GM12878 (cell line): ENCODE measurements around the gene GALC. TPM values are rescaled to one million over a fixed set of nuclear protein-coding genes. Genes with fewer than 3 reads are reported as not detected.

Source experiments
- ATAC-seq: fragments of 200-7000 bp; cut with Tn5 transposase; 3 replicates; pipeline ENCODE4 v1.9.1; 2020; ENCODE audit warnings: mild to moderate bottlenecking, moderate library complexity
- BruUV-seq: library from RNA; stranded (reverse); fragments of 400-500 nt; replicated peaks from 2 replicates; lab custom pipeline; 2021; lab: Mats Ljungman, UMichigan
- CTCF ChIA-PET: fragments of 300-600 bp; sonication (Branson Sonifier 250); formaldehyde crosslinking; extraction: SDS; loops from one replicate; lab custom pipeline; 2021; ENCODE audit warnings: inconsistent platforms; lab: Yijun Ruan, JAX
- POLR2A ChIA-PET: fragments of 350-600 bp; formaldehyde crosslinking; extraction: SDS; loops from one replicate; lab custom pipeline; 2021; ENCODE audit warnings: inconsistent platforms; lab: Charles Lee
- RAD21 ChIA-PET: fragments of 300-600 bp; sonication (Branson Sonifier 250); formaldehyde crosslinking; loops from one replicate; lab custom pipeline; 2023; ENCODE audit warnings: antibody characterized with exemption; ENCODE audit not compliant: unreplicated experiment; lab: Charles Lee
- SMC1A ChIA-PET: fragments of 300-600 bp; sonication (Branson Sonifier 250); formaldehyde crosslinking; loops from one replicate; lab custom pipeline; 2023; ENCODE audit not compliant: unreplicated experiment, uncharacterized antibody; lab: Charles Lee
- DNase-seq: peaks from one replicate; pipeline ENCODE4 v3.0.0-alpha.2; 2011; ENCODE audit warnings: low read depth, low spot score
- FAIRE-seq: peaks from 3 replicates; lab custom pipeline; 2011; peaks lifted over from hg19 to GRCh38; lab: Jason Lieb, UNC
- H2AFZ ChIP-seq: 2 replicates; pipeline ENCODE4 v1.6.0; 2011; ENCODE audit warnings: low read depth, low read length, control low read depth; ENCODE audit not compliant: control insufficient read depth
- H3K27ac ChIP-seq: 2 replicates; pipeline ENCODE4 v1.5.1; 2011; ENCODE audit warnings: control low read depth; ENCODE audit not compliant: control insufficient read depth, insufficient read depth
- H3K27me3 ChIP-seq, 2 experiments: replicated peaks in 1 of 2; 2 replicates each; pipeline versions ENCODE4 v1.6.0 to v1.6.1; 2011; ENCODE audit warnings: low read length in 1 of 2; ENCODE audit not compliant: control insufficient read depth in 2 of 2, insufficient read depth in 2 of 2
- H3K36me3 ChIP-seq, 2 experiments: 2 replicates each; pipeline ENCODE4 v1.5.1; 2011; ENCODE audit warnings: low read length in 1 of 2; ENCODE audit not compliant: control insufficient read depth in 2 of 2, insufficient read depth in 2 of 2
- H3K4me1 ChIP-seq: 2 replicates; pipeline ENCODE4 v1.6.1; 2011; ENCODE audit warnings: mild to moderate bottlenecking, low read length, moderate library complexity, mixed read lengths; ENCODE audit not compliant: control insufficient read depth, insufficient read depth
- H3K4me2 ChIP-seq: 2 replicates; pipeline ENCODE4 v1.6.0; 2011; ENCODE audit warnings: control low read depth; ENCODE audit not compliant: control insufficient read depth, insufficient read depth
- H3K4me3 ChIP-seq: fragments of 200-600 bp; sonication (generic); 2 replicates; pipeline ENCODE4 v1.5.1; 2016
- H3K79me2 ChIP-seq: 2 replicates; pipeline ENCODE4 v1.6.0; 2011; ENCODE audit warnings: low read length; ENCODE audit not compliant: control insufficient read depth, insufficient read depth
- H3K9ac ChIP-seq: 2 replicates; pipeline ENCODE4 v1.8.0; 2011; ENCODE audit warnings: low read length, control low read depth, mixed read lengths; ENCODE audit not compliant: control insufficient read depth, insufficient read depth
- H3K9me3 ChIP-seq: replicated peaks from 3 replicates; pipeline ENCODE4 v1.5.1; 2011; ENCODE audit warnings: mild to moderate bottlenecking, low read length; ENCODE audit not compliant: control insufficient read depth, insufficient read depth
- H4K20me1 ChIP-seq: 2 replicates; pipeline ENCODE4 v1.6.0; 2011; ENCODE audit not compliant: control insufficient read depth, insufficient read depth
- GATAD2B ChIP-seq: fragments of 450-650 bp; conservative IDR thresholded peaks from 2 replicates; pipeline ENCODE4 v1.6.1; 2017; ENCODE audit warnings: low read depth, mild to moderate bottlenecking, moderate library complexity
- MLLT1 ChIP-seq: fragments of 450-650 bp; IDR thresholded peaks from 2 replicates; pipeline ENCODE4 v1.6.1; 2016; ENCODE audit warnings: mild to moderate bottlenecking
- RFX5 ChIP-seq: IDR thresholded peaks from 2 replicates; pipeline ENCODE4 v1.6.1; 2011; ENCODE audit warnings: low read depth, low read length, improper control_type of control experiment
- ZSCAN29 ChIP-seq: fragments of 450-650 bp; IDR thresholded peaks from 2 replicates; pipeline ENCODE4 v1.6.1; 2017; ENCODE audit warnings: mild to moderate bottlenecking, moderate library complexity
- WGBS: methylation state at CpG from one replicate; pipeline ENCODE4 v1.1.6; 2016; ENCODE audit warnings: low lambda C conversion rate; ENCODE audit not compliant: insufficient replicate concordance, insufficient coverage; ENCODE audit errors: missing lambda C conversion rate; 5-methylcytosine and 5-hydroxymethylcytosine counted together
- in situ Hi-C: fragments of 300-500 bp; cut with MboI; formaldehyde crosslinking; loops from 9 replicates; pipeline ENCODE4 v1.14.3; 2018; ENCODE audit warnings: mixed read lengths
- intact Hi-C: fragments of 100-400 bp; cut with micrococcal nuclease; formaldehyde crosslinking; loops from one replicate; pipeline ENCODE4 v1.14.2; 2022; ENCODE audit not compliant: unreplicated experiment
- polyA plus RNA-seq, 11 experiments: library from polyadenylated mRNA; depleted of rRNA in 4 of 11; unstranded in 6 of 11; stranded (reverse) in 5 of 11; fragments of >200 nt; fragmentation: Nextera tagmentation in 4 of 11; fragmentation: Illumina TruSeq in 1 of 11; extraction: Ambion mirVana in 4 of 11; extraction: Trizol in 1 of 11; gene quantifications; 1 replicate in 1 of 11; 2 replicates in 10 of 11; pipeline versions ENCODE4 v1.2.1 to v1.2.3, GENCODE V29; 2011 to 2016; ENCODE audit warnings: inconsistent platforms in 2 of 11, missing spikeins in 2 of 11, low read depth in 1 of 11
- total RNA-seq, 4 experiments: library from RNA; depleted of rRNA in 3 of 4; stranded (reverse); fragments of >200 nt in 3 of 4; fragmentation: Illumina TruSeq in 1 of 4; extraction: Trizol in 1 of 4; gene quantifications; 2 replicates each; pipeline versions ENCODE4 v1.2.1 to v1.2.3, GENCODE V29; 2013 to 2021

GALC gene
- total and polyA plus RNA-seq, 10 of the 15 experiments (the other 5 are each of a cell fraction or from before 2014, with no cell fraction given) = 1.3 to 14.0 (median 4.5) TPM

DNA sequence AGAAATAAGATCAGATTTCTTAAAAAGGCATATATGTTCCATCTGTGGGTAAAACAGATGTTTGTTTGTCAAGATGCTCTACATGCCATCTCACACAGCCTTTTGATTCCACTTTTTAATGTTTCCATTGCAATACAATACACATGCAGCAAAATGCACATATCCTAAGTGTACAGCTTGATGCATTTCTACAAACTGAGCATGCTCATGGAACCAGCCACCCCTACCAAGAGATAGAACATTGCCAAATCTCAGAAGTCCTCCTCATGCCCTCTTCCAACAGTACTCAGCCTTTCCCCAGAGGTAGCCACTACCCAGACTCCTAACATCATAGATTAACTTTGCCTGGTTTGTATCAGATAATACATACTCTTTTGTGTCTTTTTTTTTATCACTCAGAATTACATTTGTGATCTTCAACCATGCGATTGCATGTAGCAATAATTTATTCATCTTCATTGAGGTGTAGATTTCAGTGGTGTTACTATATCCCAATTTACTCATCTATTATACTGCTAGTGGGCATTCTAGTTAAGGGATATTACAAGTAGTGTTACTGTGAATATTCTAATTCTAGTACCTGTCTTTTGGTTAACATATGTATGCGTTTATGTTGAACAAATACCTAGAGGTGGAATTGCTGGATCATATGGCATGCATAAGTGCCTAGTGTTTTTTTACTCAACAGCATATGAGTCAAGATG, 15.2 kb upstream of the GALC start:
- intact Hi-C loops (loop anchor here (2.0 kb wide), 1 partner anchor 63 kb away; no protein-coding TSS in a partner anchor), in situ Hi-C loops (no loop called here)
- H3K36me3 ChIP-seq = no peaks in the 10 kb centered on the region; a peak in 1 of 4 replicates
- H3K79me2 ChIP-seq = peaks cover 45% of the 10 kb centered on the region
- DNase-seq = no peak
- H3K4me3 ChIP-seq = no peak overlapping the region
- no peak for FAIRE-seq
- ChIA-PET POLR2A (interaction anchor here (10.0 kb wide), 1 partner anchor 14 kb away, joined by 122 read pairs; the partner anchor contains the start of gene GALC), RAD21 (interaction anchor here (1.6 to 6.3 kb wide), 2 partner anchors 14 kb away, joined by 13 to 107 read pairs; partner anchors contain the start of gene GALC), CTCF (interaction anchor here (2.2 kb wide), 1 partner anchor 13 kb away, joined by 12 read pairs; no protein-coding TSS in a partner anchor), SMC1A (interaction anchor here (0.6 to 9.7 kb wide), 5 partner anchors 9 to 241 kb away, joined by 3 to 158 read pairs (median 5); partner anchors contain the start of gene GALC)
- no TSS peak for BruUV-seq
- H3K9me3 ChIP-seq = no peaks in the 10 kb centered on the region
- no peak overlapping the region for H3K27ac ChIP-seq
- peak overlapping the region; percentile 60 for H3K4me2 ChIP-seq
- no peak overlapping the region for H2AFZ ChIP-seq
- H3K27me3 ChIP-seq = no peaks in the 10 kb centered on the region
- no peak overlapping the region for H3K9ac ChIP-seq
- ATAC-seq = peak; percentile 7
- H4K20me1 ChIP-seq = no peaks in the 10 kb centered on the region
- H3K4me1 ChIP-seq = peaks cover 5% of the 10 kb centered on the region
- TF ChIP-seq GATAD2B (no peak), RFX5 (no peak), MLLT1 (peak; percentile 70), ZSCAN29 (no peak)
- WGBS = 100% methylated on average over 2 of the region's 2 CpGs
